PC-3 (cell line): ENCODE measurements around the gene JCHAIN. TPM values are rescaled to one million over a fixed set of nuclear protein-coding genes. Genes with fewer than 3 reads are reported as not detected.

ENCODE experiments used
- ATAC-seq: fragments of 200-7000 bp; cut with Tn5 transposase; 2 replicates; pipeline ENCODE4 v1.9.1; 2020; ENCODE audit warnings: mild to moderate bottlenecking, moderate library complexity
- BruUV-seq: library from RNA; stranded (reverse); fragments of 400-500 nt; replicated peaks from 2 replicates; lab custom pipeline; 2021; lab: Mats Ljungman, UMichigan
- CTCF ChIA-PET: fragments of 300-600 bp; sonication (Branson Sonifier 250); formaldehyde crosslinking; loops from one replicate; lab custom pipeline; 2022; ENCODE audit warnings: antibody characterized with exemption; lab: Charles Lee
- POLR2A ChIA-PET: fragments of 300-600 bp; sonication (Branson Sonifier 250); formaldehyde crosslinking; loops from one replicate; lab custom pipeline; 2022; ENCODE audit warnings: antibody characterized with exemption; ENCODE audit not compliant: unreplicated experiment; lab: Charles Lee
- DNase-seq: peaks from one replicate; pipeline ENCODE4 v3.0.0-alpha.2; 2015
- H2AFZ ChIP-seq: fragments of 300-600 bp; sonication (generic); 2 replicates; pipeline ENCODE4 v1.6.0; 2016; ENCODE audit warnings: antibody characterized with exemption, low read length
- H3F3A ChIP-seq: fragments of 300-600 bp; sonication (generic); one replicate; pipeline ENCODE4 v1.6.0; 2017; ENCODE audit warnings: antibody characterized with exemption, low read length, control low read depth, mild to moderate bottlenecking; ENCODE audit not compliant: unreplicated experiment
- H3K27ac ChIP-seq: fragments of 300-600 bp; sonication (generic); 2 replicates; pipeline ENCODE4 v1.5.1; 2016; ENCODE audit warnings: mild to moderate bottlenecking, low read length
- H3K27me3 ChIP-seq: fragments of 300-600 bp; sonication (generic); 2 replicates; pipeline ENCODE4 v1.6.1; 2016; ENCODE audit warnings: low read length, mixed read lengths
- H3K36me3 ChIP-seq: fragments of 300-600 bp; sonication (generic); 2 replicates; pipeline ENCODE4 v1.6.1; 2016; ENCODE audit warnings: low read depth, mixed run types, low read length, mixed read lengths
- H3K4me1 ChIP-seq: fragments of 300-600 bp; sonication (generic); 2 replicates; pipeline ENCODE4 v1.5.1; 2016; ENCODE audit warnings: low read length; ENCODE audit not compliant: insufficient read depth
- H3K4me2 ChIP-seq: fragments of 300-600 bp; sonication (generic); 2 replicates; pipeline ENCODE4 v1.6.0; 2016; ENCODE audit warnings: low read length
- H3K4me3 ChIP-seq: fragments of 300-600 bp; sonication (generic); 2 replicates; pipeline ENCODE4 v1.5.1; 2016; ENCODE audit warnings: mild to moderate bottlenecking, low read length, mixed read lengths
- H3K79me2 ChIP-seq: fragments of 300-600 bp; sonication (generic); 2 replicates; pipeline ENCODE4 v1.6.1; 2017; ENCODE audit warnings: low read length, mixed read lengths
- H3K9ac ChIP-seq: fragments of 300-600 bp; sonication (generic); 2 replicates; pipeline ENCODE4 v1.6.0; 2016; ENCODE audit warnings: mild to moderate bottlenecking, low read length
- H3K9me2 ChIP-seq: fragments of 300-600 bp; sonication (generic); replicated peaks from 2 replicates; pipeline ENCODE4 v1.6.1; 2016; ENCODE audit warnings: mixed run types, low read length, mixed read lengths
- H3K9me3 ChIP-seq: fragments of 300-600 bp; sonication (generic); 2 replicates; pipeline ENCODE4 v1.6.1; 2016; ENCODE audit warnings: low read length, mixed read lengths
- H4K20me1 ChIP-seq: fragments of 300-600 bp; sonication (generic); 2 replicates; pipeline ENCODE4 v1.6.1; 2016; ENCODE audit warnings: low read length, mixed read lengths
- EZH2 ChIP-seq: fragments of 300-600 bp; sonication (generic); IDR thresholded peaks from one replicate; pipeline ENCODE4 v1.6.1; 2017; ENCODE audit warnings: antibody characterized with exemption, mild to moderate bottlenecking, low read length; ENCODE audit not compliant: unreplicated experiment
- EZH2phosphoT487 ChIP-seq: fragments of 300-600 bp; sonication (generic); IDR thresholded peaks from 2 replicates; pipeline ENCODE4 v1.6.1; 2018; ENCODE audit warnings: mild to moderate bottlenecking, antibody characterized with exemption, low read length, borderline replicate concordance
- intact Hi-C: fragments of 100-400 bp; cut with micrococcal nuclease; formaldehyde crosslinking; loops from 2 replicates; pipeline ENCODE4 v1.9.0; 2023
- total RNA-seq: library from RNA; depleted of rRNA; stranded (reverse); fragments of >200 nt; gene quantifications from 2 replicates; pipeline ENCODE4 v1.2.3, GENCODE V29; 2014
- TF ChIP-seq, protein P1 (sequence below): fragments of 300-600 bp; sonication (generic); conservative IDR thresholded peaks from 2 replicates; pipeline ENCODE4 v1.5.1; 2017; ENCODE audit warnings: antibody characterized with exemption, low read depth, mild to moderate bottlenecking, low read length

Gene JCHAIN
- total RNA-seq, 1 experiment from 2014 or later, result not detected

DNA sequence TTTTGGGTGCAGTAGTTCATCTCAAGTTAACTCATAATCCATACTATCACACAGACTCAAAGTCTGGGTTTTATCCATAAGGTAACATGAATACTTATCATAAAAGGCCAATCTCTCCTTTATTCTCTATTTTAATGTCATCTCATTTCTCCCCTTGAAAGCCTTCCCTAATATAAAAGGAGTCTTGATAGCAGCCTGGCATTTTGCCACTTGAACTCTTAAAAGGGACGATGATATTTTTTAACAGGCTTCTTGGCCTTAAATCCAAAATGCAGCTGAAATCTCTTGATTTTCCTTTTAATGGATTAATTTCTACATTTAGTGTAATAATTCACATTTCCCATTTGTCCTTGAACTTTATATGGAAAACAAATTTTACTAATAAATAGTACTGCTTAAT is 8.4 kb upstream of the JCHAIN start:
- ChIA-PET CTCF (no interaction called here), POLR2A (no interaction called here)
- BruUV-seq, result no TSS peak
- H3K36me3 ChIP-seq, result no peaks in the 10 kb centered on the region
- peaks cover 20% of the 10 kb centered on the region for H3K4me1 ChIP-seq
- no peak overlapping the region for H2AFZ ChIP-seq
- H3F3A ChIP-seq, result no peaks in the 10 kb centered on the region
- H3K9ac ChIP-seq, result no peak overlapping the region
- no peaks in the 10 kb centered on the region for H3K9me3 ChIP-seq
- TF ChIP-seq, protein P1, sequence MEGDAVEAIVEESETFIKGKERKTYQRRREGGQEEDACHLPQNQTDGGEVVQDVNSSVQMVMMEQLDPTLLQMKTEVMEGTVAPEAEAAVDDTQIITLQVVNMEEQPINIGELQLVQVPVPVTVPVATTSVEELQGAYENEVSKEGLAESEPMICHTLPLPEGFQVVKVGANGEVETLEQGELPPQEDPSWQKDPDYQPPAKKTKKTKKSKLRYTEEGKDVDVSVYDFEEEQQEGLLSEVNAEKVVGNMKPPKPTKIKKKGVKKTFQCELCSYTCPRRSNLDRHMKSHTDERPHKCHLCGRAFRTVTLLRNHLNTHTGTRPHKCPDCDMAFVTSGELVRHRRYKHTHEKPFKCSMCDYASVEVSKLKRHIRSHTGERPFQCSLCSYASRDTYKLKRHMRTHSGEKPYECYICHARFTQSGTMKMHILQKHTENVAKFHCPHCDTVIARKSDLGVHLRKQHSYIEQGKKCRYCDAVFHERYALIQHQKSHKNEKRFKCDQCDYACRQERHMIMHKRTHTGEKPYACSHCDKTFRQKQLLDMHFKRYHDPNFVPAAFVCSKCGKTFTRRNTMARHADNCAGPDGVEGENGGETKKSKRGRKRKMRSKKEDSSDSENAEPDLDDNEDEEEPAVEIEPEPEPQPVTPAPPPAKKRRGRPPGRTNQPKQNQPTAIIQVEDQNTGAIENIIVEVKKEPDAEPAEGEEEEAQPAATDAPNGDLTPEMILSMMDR, result no peak
- TF ChIP-seq EZH2, result no peak
- TF ChIP-seq EZH2phosphoT487, result no peak
- no peaks in the 10 kb centered on the region for H3K79me2 ChIP-seq
- intact Hi-C loops, result no loop called here
- no peak overlapping the region for H3K27ac ChIP-seq
- no peak overlapping the region for H3K4me3 ChIP-seq
- no peaks in the 10 kb centered on the region for H3K9me2 ChIP-seq
- no peaks in the 10 kb centered on the region for H4K20me1 ChIP-seq
- no peak for DNase-seq
- no peak for ATAC-seq
- H3K4me2 ChIP-seq, result no peak overlapping the region
- H3K27me3 ChIP-seq, result no peaks in the 10 kb centered on the region

DNA sequence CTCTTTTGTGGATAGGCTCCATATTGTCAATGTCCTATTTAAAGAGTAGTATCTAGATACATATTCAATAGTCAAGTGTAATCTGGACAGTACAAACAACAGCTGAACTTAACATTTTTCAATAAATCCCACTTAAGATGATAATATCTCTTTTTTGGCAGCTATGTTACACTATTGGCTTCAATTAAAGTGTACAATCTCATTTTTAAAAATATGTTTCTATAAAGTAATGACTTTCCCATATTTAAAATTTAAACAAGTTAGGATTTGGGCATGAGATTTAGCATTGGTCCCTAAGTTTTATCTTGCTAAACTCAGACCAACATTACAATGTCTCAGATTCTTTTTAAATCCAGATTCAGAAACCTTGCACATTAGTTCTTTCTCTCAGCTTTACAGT is 7.9 kb upstream of the JCHAIN start:
- no peaks in the 10 kb centered on the region for H3K9me3 ChIP-seq
- ATAC-seq (no peak), DNase-seq (no peak)
- POLR2A ChIA-PET, result no interaction called here
- no peaks in the 10 kb centered on the region for H4K20me1 ChIP-seq
- H3K27ac ChIP-seq, result no peak overlapping the region
- CTCF ChIA-PET, result no interaction called here
- no peak overlapping the region for H3K4me3 ChIP-seq
- H3K9ac ChIP-seq, result no peak overlapping the region
- TF ChIP-seq, protein P1, result no peak
- TF ChIP-seq EZH2phosphoT487 (no peak), EZH2 (no peak)
- H3K4me2 ChIP-seq, result no peak overlapping the region
- H3K4me1 ChIP-seq, result peaks cover 20% of the 10 kb centered on the region
- H3K79me2 ChIP-seq, result no peaks in the 10 kb centered on the region
- no peaks in the 10 kb centered on the region for H3K9me2 ChIP-seq
- no peaks in the 10 kb centered on the region for H3F3A ChIP-seq
- no peaks in the 10 kb centered on the region for H3K36me3 ChIP-seq
- H2AFZ ChIP-seq, result no peak overlapping the region
- intact Hi-C loops, result no loop called here
- no peaks in the 10 kb centered on the region for H3K27me3 ChIP-seq
- BruUV-seq, result no TSS peak

DNA sequence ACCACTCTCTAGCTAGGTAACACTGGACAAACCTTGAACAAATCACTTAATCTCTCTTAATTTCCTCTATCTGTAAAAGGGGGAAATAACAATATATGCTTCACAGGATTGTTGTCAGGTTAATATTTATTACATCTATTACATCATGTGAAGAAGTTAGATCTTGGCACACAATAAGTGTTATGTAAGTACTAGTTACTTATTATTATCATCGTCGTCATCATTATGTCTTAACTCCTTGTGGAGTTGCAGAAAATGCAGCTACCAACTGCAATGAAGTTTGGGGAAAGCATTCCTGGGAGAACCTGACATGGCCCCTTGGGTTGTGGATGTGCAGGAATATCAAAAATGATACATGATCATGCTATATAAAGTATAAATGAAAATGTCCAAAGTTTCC is 4.8 kb upstream of the JCHAIN start:
- Histone ChIP-seq H3F3A (no peaks in the 10 kb centered on the region), H3K9me3 (no peaks in the 10 kb centered on the region), H3K4me1 (peaks cover 15% of the 10 kb centered on the region), H3K4me3 (no peak overlapping the region), H3K79me2 (no peaks in the 10 kb centered on the region), H3K27me3 (no peaks in the 10 kb centered on the region), H4K20me1 (no peaks in the 10 kb centered on the region), H3K9me2 (no peaks in the 10 kb centered on the region), H3K9ac (no peak overlapping the region), H2AFZ (no peak overlapping the region), H3K36me3 (no peaks in the 10 kb centered on the region), H3K4me2 (no peak overlapping the region), H3K27ac (no peak overlapping the region)
- intact Hi-C loops, result no loop called here
- TF ChIP-seq EZH2, result no peak
- TF ChIP-seq, protein P1, result no peak
- TF ChIP-seq EZH2phosphoT487, result no peak
- CTCF ChIA-PET, result no interaction called here
- no TSS peak for BruUV-seq
- DNase-seq (no peak), ATAC-seq (no peak)
- POLR2A ChIA-PET, result no interaction called here
